CD4-positive, alpha-beta T cell treated with Interleukin-1 beta for 1 hour (primary cell): ENCODE measurements around the gene DDAH1.

Experiments used
- DNase-seq, 2 donors: peaks; one replicate each; pipeline ENCODE4 v3.0.0-alpha.2; 2020 to 2022

The DDAH1 gene

DNA sequence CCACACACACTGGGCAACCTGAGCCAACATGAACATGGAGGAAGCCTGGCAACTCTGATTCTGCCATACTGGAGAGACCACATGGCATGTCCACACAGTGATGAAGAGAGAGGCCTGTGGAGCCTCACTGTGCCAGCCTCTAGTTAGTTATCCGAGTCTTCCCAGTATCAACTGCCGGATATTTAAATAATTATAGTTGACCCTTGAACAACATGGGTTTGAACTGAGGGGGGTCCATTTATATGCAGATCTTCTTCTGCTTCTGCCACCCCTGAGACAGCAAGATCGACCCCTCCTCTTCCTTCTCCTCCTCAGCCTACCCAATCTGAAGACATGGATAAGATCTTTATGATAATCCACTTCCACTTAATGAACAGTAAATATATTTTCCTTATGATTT is 27.8 kb downstream of the DDAH1 start:
- no peak for DNase-seq

DNA sequence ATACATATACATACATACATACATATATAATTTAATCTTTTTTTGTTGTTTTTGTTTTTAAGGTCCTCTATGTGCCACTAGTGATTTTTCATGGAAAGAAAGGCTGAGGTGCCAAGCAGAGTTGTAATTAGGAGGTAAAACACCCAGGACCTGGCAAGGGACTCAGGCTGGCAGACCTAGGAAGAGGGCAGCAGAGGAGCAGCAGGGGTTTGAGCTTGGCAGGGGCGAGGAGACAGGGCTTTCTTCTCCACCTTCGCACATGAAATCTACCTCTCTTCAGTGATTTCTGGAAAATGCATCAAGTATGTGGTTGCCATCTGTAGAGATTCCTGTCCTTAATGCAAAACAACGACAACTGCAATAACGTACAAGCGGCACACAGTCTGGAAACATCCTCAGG is 31.9 kb downstream of the DDAH1 start:
- no peak for DNase-seq

DNA sequence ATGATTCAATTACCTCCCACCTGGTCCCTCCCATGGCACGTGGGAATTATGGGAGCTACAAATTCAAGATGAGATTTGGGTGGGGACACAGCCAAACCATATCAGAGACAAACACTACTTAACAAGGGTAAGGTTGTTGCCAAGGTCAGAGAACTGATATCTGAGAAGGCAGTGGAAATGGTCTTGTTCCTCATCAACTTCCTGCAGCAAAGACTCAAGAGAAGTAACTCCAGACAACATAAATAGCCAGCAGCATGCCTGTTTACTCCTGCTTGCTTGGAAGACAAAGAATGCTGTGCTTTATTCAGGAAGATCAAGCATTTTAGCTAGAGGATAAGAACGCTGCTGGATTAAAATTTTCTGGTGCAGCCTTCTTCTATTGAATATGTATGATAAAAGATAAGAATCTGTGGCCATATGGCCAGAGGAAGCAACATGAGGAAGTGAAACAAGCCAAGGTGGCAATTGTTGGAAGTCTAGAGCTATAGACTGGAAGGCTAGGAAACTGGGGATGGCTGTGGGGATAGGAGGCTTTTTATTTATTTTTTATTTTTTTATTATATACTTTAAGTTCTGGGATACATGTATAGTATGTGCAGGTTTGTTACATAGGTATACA is 36.4 kb downstream of the DDAH1 start:
- DNase-seq, result no peak

DNA sequence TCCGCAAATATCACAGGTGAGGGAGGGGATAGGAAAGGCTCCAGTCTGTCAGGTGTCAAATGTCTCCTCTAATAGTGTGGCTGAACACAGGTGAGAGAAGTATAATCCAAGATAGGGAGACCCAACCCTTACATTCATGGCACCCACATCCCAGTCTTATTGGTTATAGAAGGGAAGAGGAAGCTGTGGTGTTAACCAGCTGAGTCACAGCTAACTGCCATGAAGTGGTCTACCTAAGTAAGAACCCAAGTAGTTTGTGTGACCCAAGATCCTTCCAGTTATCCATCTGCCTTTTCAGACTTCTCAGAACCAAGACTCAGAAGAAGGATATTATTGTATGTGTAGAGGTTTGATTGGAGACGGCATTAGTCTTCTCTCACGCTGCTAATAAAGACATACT is 37.1 kb downstream of the DDAH1 start:
- DNase-seq, result no peak

DNA sequence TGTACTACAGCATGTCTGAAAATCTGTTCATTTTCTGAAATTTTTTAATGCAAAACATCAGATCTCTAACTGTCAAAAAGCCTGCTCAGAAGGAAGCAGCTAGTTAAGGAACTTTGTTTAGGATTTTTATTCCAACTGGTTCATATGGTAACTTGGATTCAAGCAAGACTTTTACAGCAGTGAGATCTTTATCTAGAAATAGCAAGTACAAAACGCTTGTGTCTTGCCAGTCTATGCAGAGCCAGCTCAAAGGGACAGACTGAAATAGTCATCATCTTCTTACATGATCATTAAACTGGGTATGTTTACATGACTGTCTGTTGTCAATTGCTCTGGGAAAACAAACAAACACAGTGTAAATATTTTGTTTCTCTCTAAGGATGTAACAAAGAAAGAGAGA is 37.6 kb downstream of the DDAH1 start:
- DNase-seq, result no peak

DNA sequence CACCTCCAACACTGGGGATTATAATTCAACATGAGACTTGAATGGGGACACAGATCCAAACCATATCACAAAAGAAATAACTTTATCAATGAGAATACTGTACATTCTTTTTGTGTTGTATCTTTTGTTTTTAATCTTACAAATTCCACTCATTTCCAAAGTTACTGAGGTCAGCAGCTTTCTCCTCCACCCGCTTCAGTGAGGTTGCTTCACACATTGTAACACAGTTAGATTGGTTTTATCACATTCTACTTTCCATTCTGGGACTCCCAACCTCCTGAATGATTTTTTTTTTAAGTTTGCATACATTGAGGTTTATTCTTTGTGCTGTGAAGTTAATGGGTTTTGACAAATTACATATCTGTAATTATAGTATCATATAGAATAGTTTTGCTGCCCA is 43.8 kb downstream of the DDAH1 start:
- no peak for DNase-seq

DNA sequence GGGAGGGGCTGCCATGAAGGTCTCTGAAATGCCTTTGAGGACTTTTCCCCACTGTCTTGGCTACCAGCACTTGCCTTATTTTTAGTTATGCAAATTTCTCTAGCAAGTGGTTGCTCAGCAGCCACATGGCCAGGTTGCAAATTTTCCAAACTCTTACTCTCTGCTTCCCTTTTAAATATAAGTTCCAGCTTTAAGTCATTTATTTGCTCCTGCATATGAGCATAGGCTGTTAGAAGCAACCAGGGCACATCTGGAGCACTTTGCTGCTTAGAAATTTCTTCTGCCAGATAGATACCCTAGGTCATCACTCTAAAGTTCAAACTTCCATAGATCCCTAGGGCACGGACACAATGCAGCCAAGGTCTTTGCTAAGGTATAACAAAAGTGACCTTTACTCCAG is 44.8 kb downstream of the DDAH1 start:
- DNase-seq, result no peak

DNA sequence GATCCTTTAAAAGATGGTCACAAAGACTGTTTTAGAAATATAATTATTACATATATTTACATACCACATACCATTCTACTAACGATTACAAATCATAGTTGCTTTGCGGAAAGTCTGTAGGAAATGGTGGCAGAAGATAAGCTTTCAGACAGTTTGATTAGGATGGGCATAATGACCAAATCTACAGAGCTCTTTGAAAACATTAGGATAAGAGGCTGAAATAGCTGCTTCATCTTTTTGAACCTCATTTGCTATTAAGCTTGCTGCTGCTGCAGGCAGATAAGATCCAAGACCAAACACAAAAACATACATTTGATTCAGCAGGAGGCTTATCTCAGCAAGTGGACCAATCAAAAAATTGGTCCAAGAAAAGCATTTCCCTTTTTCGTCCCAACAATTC is 47.1 kb downstream of the DDAH1 start:
- no peak for DNase-seq

DNA sequence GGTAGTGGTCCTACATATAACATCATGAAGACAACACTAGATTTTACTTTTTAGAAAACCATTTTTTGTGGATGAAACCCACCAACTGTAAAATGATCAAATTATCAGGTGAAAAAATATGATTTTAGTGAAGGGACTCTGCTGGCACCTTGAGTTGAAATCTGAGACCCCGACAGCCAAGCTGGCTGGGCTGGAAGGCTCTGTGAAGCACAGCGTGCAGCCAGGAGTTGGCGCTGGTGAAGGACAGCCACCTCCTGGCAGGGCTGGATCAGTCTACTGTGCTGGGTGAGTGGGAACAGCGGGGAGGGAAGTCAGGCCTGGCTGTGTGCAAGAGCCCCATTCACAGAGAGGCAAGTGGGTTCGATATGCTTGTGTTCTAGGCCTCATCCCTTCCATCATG is 47.9 kb downstream of the DDAH1 start:
- DNase-seq, result no peak

DNA sequence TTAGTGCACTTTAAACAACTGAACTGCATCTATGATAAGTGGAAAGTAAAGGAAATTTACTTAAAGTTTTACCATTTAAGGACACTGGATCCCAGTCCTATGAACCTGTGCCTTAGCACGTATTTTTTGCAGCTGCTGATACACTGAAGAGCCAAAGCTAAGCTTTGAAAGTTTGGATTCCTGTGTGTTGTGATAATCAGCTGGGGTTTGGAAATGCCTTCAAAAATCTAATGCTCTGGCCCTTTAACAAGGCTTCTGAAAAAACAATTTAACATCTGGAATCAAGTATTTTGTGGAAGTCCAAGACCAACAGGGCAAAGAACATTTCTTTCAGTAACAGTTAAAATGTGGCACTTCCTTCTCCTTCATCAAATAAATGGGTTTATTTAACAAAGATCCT is 51.8 kb downstream of the DDAH1 start:
- no peak for DNase-seq

DNA sequence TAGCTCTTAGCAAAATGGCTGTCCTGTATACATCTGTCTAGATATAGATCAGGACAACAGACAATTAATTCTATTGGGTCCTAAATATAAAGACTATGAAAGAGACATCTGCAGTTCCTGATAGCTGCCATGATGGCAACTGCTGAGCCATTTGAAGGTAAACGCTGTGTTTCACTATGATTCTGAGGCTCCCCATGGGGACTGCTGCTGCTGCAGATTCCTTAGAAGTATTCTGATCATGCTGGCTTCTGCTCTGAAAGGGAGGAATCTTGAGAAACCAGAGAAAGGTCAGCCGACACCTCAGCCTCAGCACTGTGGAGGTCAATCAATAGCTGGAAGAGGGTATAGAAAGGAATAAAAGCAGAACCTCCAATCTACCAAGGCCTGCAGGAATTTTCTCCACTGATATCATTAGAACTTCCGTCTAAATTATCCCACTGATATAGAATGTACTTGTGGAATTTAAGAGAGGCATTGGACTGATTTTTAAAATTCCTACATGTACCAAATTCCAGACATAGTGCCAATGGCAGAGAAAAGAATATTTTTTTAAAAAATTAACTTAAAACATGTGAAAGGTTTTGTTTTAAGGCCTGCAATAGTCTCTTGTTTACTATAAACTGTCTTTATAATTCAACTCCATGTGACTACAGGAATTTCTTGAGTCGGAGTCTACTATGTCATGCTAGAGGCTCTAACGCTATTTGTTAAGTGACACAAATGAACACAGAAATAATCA is 53.2 kb downstream of the DDAH1 start:
- no peak for DNase-seq

DNA sequence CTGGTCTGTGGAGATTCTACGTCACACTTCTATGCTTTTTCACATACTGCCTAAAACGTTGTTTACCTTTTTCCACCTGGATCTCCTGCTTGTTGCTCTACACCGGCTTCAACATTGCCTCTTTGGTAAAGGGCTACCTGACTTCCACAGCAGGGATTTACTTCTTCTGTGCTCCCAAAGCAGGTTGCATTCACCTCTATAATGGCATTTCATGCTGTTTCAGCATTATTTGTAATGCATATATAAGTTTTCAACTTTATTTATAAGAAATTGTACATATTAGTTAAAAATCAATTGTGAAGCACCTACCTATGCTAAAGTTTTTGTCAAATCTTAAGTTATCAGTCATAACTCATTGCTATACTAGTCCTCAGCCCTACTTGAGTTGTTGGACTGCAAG is 55.4 kb downstream of the DDAH1 start:
- DNase-seq, result no peak

DNA sequence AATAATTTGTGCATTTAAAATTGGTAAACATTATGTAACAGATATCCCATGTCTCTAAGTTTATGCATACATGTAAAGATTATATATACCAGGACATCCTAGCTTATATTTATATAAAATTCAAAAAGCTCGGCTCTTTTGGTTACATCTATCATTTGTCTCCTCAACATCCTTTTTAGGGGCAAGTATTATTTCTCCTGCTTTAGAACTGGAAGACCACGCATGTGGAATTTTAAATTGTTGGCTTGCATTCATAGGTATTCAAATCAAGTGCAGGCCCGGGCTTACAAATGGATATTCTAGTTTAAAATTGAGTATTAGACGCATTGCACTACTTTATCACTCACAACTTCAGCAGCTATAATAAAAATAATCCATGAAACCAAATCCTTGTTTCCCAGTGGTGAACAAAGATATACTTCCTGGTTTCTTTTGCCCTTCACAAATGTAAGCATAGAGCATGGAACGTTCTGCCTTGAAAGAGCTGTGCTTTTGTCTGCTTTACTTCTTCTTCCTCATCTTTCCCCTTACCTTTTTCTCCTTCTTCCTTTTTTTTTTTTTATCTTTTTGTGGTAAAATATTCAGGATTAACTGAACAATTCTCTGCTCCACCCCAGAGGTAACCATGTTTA is 57.1 kb downstream of the DDAH1 start:
- DNase-seq, result no peak

DNA sequence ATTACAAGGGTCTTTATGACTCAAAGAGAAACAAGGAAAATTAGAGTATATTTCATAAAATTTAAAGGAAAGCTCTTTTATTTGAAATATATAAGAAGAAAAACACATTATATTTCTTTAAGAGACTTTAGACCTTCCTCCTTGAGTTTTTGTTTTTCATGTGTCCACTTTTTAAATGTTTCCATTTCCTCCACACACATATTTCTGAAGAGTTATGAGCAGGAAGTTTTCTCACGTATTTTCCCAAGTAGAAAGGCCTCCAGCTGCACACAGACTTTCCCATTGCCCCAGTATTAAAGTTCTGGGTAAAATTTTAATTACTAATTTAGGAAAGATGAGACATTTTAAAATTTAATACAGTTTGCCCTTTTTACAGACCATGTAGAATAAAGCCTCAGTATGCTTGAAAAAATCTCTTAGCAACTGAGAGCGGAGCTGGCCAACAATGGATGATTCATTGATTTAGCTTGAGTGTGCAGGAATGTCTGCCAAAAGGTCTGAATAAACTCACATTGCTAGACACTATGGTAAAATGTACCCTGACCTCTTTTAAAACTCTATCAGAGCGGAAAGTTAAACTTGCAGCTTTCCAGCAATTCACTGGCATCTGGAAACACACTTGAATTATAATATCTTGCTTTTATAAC is 57.9 kb downstream of the DDAH1 start:
- DNase-seq, result no peak

DNA sequence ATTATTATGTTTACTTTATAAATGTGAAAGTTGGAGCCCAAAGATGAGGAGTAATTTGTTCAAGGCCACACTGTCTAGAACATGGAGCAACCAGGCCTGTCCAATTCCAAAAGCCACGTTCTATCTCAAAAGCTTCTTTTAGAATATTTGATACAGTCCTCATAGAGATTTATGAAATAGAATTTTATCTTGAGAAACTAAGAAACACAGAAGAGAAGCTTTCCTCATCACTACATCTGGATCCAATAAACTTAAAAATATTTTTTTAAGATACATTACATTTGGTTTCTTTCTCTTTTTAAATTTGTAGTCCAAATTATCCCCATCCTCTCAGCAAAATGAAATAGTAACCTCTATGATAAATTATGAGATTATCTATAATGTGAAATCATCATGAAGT is 58.9 kb downstream of the DDAH1 start:
- DNase-seq, result no peak

DNA sequence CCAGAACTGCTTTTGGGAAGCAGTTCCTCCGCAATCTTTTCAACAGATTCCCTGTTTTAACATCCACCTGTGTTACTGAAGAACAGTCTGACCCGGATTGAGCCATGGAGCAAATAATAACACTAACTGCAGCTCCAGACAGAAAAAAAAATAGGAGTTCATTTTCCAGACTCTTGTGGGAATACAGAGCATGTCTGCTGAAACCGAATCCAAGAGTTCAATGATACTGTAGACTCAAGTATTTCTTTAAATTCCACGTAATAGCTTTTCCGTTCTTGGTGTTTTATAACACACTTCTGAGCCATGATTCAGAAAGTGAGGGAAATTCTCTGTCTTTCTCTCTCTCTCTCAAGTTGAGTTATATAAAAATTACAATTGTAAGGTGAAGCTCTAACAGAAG is 60.6 kb downstream of the DDAH1 start:
- DNase-seq, result no peak

DNA sequence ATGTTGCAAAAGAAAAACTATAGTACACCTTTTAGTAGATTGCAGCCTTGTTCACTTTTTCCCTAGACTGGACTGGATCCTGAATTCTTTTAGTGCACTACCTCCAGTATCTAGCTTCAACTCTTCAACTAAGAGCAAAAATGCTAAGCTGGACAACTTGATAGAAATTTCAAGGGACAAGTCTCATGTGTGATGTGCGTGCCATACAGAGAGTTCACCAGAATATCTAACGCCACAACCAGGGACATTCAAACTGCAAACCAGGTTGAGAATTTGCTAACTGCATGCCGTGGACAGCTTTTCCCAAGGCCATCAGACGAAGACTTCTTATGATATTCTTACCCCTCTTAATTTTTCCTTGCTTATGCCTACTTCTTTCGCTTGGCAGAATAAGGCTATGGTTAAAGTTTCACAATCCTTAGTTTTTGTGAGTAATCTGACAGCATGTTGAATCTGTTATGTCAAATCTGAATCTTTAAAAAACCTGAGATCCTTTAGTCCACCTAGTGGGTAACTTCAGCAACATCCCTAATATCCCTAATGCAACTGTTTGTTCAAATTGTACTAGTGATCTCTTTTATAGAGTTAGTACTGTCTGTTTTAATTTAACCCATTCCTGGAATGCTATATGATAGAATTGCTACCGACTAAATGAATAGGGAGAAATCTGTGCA is 66.4 kb downstream of the DDAH1 start:
- no peak for DNase-seq

DNA sequence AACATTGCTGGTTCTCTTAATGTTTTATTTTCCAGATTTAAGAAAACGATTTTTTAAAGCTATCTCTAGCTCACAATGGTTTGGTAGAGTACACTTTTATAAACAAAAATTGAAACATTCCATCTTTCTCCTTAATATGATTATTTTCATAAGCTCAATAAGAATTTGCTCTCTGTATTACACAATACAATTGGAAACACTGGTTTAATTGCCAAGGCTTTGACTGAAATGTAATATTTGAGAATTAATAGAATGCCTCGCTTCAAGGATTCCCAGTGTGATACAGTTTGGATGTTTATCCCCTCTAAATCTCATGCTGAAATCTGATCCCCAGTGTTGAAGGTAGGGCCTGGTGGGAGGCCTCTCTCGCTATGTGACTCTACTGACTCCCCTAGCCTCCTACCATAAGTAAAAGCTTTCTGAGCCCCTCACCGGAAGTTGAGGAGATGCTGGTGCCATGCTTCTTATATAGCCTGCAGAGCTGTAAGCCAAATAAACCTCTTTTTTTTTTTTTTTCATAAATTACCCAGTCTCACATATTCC is 67.4 kb downstream of the DDAH1 start:
- DNase-seq, result no peak

DNA sequence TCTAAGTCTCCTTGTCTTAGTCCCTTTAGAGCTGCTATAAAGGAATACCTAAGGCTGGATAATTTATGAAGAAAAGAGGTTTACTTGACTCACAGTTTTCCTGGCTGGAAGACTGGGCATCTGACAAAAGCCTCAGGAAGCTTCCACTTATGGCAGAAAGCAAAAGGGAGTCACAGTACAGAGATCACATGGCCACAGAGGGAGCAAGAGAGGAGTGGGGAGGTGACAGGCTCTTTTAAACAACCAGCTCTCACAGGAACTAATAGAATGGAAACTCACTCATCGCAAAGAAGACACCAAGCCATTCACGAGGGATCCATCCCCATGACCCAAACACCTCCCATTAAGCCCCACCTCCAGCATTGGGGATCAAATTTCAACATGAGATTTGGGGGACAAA is 68.8 kb downstream of the DDAH1 start:
- no peak for DNase-seq

DNA sequence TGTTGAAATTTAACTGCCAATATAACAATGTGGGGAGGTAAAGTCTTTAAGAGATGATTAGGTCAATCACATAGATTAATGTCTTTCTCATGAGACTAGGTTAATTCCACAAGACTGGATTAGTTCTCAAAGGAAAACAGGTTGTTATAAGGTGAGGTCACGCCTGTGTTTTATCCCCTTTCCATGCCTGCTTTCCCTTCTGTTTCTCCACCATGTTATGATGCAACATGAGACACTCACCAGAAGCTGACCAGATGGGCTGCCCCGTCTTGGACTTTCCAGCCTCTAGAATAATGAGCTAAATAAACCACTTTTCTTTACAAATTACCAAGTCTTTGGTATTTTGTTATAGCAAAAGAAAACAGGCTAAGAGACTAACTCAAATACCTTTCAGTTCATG is 70.8 kb downstream of the DDAH1 start:
- no peak for DNase-seq

DNA sequence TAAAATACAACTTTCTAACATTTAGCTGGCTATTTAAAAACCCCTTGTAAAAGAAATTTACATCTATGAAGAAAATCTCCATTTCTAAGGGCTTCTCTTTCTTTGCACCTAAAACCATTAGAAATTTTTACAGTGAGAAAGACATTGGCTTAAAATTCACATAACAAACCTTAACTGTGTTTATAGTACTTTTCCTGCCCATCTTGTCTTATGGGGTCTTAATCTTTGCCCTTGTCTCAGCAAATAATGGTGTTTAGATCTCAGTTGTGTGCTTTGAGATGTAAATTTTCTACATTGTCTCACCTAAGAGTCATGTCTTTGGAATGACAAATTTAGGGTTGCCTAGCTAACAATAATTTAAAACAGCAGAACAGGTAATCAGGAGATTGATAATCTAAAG is 71.5 kb downstream of the DDAH1 start:
- DNase-seq, result no peak

DNA sequence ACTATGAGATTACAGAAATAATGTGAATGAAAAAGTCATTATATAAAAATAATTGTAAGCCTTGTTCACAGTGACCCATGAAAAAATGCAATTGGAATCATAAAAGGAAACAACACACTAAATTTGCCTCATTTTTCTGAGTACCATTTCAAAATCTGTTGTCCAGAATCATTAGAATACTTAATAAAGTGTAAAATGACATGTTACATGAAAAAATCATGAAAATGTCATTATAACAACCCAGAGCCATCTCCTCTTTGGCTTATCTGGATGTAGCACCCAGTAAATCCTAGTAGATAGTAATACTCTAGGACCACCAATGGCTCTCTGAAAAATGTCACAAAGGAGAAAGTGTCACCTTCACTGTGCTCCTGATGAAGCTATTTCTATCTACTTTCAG is 76.5 kb downstream of the DDAH1 start:
- no peak for DNase-seq

DNA sequence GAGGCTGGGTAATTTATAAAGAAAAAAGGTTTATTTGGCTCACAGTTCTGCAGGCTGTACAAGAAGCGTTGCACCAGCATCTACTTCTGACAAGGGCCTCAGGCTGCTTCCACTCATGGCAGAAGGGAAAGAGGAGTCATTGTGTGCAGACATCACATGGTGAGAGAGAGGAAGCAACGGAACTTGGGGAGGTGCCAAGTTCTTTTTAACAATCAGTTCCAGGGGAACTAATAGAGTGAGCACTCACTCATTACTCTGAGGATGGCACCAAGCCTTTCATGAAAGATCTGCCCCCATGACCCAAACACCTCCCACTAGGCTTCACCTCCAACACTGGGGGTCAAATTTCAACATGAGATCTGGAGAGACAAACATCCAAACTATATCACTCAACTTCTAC is 77.2 kb downstream of the DDAH1 start:
- no peak for DNase-seq
